ENCODE measurements around the gene MICA.

- TF ChIP-seq CTCF (IDR thresholded peaks at IDR 0.05 in 4 of 5, conservative IDR thresholded peaks at IDR 0.05 in 1 of 5): no peak
- TF ChIP-seq POLR2A (IDR thresholded peaks at IDR 0.05): no peak
These were observed 49.9 kb downstream of the MICA start for GRCh38 chr6:31453259-31453658.

All from gastrocnemius medialis (tissue), 4 donors.